Choroid plexus epithelial cell (primary cell): Measurements from ENCODE around the gene THBD.

Experiments
- DNase-seq: peaks from one replicate; pipeline ENCODE4 v3.0.0-alpha.2; 2010; ENCODE audit warnings: low read depth
- H3K4me3 ChIP-seq: 2 replicates; pipeline ENCODE4 v1.5.1; 2011; ENCODE audit warnings: low read depth, mild to moderate bottlenecking, control low read depth, low read length, moderate library complexity
- TF ChIP-seq, protein P1 (sequence below): conservative IDR thresholded peaks from 2 replicates; pipeline ENCODE4 v1.5.1; 2011; ENCODE audit warnings: low read depth, mild to moderate bottlenecking, control low read depth, inconsistent platforms, low read length, moderate library complexity

THBD gene

DNA sequence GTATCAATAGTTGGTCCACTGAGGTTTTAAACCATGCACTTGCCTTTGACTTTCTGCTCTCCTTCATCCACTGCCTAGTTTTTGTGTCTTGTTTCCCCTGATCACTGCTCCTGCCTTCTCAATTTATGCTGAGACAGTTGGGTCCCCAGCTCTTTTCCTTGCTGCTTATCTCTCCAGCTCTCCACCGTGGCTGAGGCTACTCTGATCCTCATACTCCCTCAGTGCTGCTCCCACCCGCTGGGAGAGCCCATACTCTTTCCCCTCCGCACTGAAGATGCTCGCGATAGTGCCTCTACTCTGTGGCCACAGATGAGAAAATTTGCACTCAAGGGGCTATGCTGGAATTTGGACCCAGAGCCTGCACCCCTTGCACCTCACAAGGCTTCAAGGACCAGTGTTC lies 3.4 kb upstream of the THBD start:
- H3K4me3 ChIP-seq = no peak overlapping the region
- DNase-seq = no peak
- TF ChIP-seq, protein P1, sequence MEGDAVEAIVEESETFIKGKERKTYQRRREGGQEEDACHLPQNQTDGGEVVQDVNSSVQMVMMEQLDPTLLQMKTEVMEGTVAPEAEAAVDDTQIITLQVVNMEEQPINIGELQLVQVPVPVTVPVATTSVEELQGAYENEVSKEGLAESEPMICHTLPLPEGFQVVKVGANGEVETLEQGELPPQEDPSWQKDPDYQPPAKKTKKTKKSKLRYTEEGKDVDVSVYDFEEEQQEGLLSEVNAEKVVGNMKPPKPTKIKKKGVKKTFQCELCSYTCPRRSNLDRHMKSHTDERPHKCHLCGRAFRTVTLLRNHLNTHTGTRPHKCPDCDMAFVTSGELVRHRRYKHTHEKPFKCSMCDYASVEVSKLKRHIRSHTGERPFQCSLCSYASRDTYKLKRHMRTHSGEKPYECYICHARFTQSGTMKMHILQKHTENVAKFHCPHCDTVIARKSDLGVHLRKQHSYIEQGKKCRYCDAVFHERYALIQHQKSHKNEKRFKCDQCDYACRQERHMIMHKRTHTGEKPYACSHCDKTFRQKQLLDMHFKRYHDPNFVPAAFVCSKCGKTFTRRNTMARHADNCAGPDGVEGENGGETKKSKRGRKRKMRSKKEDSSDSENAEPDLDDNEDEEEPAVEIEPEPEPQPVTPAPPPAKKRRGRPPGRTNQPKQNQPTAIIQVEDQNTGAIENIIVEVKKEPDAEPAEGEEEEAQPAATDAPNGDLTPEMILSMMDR = no peak

DNA sequence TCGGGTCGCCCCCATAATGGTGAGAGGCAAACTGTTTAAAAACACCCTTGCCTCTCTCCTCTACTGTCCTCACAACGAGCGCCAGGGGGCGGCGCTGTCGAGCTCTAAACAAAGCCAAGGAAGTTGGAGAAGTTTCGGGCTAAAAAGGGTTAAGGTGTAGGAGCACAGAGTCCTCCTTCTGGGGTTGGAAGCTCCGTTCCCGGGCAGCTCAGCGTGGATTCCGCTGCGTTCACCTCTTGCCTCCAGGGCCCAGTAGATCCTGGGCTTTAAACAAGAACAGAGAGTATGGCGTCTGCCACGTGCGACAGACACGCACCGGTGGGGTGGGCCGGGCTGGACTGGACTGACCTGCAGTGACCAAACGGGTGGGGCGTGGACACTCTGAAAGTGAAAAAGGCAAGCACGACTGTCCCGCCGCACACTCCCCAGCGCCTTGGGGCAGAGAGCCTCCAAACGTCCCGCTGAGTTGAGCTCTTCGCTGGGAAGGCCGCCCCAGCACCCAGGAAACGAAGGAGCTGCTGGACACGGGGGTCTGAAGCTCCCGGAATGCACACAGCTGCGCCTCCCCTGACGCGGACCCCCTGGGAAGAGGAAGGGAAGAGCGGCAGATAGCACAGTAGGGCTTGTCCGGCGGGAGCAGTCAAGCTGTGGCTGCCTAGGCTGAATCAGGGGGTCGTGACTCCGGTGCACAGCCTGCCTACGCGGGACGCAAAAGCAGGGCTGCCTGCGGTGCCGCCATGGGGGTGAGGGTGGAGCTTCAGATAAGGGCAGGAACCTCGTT lies 1.6 kb upstream of the THBD start:
- TF ChIP-seq, protein P1 = peak; percentile 94
- peak; percentile 96 for DNase-seq
- H3K4me3 ChIP-seq = peak overlapping the region; percentile 61

DNA sequence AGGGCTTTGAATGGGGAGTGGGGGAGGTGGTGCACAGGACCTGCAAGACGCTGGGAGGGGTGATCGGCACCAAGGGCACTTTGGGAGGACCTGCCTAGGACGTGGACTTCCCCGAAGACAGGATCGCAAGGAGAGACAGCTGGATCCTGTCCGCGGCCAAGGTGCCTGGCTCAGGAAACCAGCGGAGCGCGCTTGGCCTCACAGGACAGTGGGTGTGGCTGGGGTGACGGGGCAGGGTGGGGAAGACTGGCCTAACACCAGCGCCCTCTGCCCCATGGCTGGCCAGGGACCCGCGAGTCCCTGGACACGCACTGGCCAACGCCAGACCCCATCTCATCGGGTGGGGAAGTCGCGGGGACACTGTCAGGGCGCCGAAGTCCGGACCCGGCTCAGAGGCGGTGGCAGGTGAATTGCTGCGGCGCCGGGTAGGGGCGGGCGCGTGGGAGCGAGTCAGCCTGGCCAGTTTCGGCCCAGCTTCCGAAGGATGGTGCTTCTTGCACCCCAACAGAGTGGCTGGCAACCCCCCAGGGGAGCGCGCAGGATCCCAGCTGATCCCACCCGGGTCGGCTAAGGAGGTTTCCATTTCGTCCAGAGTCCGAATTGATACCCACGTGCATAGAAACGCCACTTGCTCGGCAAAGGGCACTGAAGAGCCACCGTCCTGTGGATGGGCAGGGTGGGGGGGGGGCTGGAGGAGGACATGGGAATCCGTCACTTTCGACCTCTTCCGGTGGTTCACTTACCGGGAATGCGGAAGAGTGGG lies 785 bp upstream of the THBD start:
- peak overlapping the region; percentile 61 for H3K4me3 ChIP-seq
- TF ChIP-seq, protein P1 = no peak
- peak; percentile 51 for DNase-seq

DNA sequence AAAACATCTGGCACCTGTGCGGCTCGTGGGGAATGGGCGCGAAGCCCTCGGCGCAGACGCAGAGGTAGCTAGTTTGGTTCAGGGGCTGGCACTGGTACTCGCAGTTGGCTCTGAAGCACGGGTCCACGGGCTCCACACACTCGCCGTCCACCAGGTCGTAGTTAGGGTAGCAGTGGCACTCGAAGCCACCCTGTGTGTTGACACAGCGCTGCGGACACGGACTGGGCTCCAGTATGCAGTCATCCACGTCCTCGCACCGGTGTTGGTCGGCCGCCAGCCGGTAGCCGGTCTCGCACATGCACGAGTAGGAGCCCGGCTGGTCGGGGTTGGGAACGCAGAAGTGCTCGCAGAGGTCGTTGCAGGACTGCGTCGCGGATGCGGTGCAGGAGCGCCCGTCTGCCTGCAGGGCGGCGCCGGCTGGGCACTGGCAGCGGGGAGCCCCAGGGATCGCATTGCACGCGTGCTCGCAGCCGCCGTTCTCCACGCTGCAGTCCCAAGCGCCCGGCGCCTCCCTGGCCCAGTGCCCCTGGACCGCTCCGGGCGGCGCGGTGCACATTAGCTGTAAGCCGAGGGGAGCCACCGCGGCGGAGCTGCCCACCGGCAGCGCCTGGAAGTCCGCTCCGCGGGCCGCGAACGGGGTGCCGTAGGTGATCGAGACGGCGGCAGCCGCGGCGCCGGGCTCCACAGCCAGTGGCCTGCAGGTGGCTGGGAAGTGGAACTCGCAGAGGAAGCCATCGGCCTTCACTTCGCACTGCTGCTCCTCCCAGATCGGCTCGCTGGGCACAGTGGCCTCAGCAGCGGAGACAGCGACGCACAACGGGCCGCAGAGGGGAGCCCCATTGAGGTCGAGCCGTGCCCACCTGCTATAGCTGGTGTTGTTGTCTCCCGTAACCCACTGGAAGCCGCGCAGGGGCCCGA lies 930 bp downstream of the THBD start:
- TF ChIP-seq, protein P1 = peak; percentile 48
- H3K4me3 ChIP-seq = peak overlapping the region; percentile 61
- peak; percentile 43 for DNase-seq

DNA sequence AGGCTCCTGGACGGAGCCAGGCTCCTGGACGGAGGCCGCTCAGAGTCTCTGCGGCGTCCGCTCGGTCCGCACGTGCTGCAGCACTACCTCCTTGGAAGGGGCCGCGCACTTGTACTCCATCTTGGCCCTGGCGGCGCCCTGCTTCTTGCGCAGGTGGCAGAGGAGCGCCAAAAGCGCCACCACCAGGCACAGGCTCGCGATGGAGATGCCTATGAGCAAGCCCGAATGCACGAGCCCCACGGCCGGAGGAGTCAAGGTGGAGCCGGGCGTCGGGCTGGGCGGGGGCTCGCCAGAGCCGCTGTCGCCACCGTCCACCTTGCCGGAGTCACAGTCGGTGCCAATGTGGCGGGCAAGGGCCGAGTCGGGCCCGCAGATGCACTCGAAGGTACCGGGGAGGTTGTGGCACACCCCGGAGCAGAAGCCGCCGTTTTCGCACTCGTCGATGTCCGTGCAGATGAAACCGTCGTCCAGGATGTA lies 1.7 kb downstream of the THBD start:
- TF ChIP-seq, protein P1 = no peak
- no peak for DNase-seq
- H3K4me3 ChIP-seq = peak overlapping the region; percentile 61

DNA sequence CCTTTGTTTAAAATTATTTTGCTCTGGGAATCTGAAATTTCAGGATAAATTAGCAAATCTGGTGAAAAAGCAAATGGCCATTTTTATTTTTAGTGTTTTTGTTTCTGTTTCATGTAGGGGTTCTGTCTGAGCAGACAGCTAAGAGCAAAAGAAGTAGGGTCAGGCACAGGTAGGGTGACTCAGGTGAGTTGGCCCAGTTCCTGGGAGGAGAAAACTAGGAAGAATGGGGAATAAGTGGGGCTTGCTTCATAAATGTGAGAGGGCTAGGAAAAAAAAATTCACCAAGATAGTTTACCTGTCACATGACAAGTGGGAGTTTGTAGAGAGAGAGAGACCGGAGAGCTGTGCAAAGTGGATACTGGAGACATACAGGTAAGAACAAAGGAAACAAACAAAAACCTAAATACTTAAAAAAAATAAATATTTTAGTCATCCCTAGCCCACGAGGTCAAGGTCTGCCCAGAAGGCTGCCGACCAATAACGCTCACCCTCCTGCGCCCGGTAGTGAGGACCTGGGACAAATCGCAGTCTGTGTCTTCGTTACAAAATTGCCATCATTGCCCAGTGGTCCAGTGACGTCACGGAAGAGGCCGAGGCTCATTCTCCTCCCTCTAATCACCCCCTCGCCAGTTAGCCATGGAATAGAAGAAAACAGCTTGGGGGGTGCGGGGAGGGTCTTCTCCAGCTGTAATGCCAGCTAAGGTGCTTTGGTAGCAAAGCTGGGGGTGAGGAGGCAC lies 2.3 kb downstream of the THBD start:
- TF ChIP-seq, protein P1 = no peak
- DNase-seq = no peak
- peak overlapping the region; percentile 61 for H3K4me3 ChIP-seq
